Keratinocyte (primary cell): ENCODE measurements around the gene HOXA6. TPM values are rescaled to one million over a fixed set of nuclear protein-coding genes. Genes with fewer than 3 reads are reported as not detected.

Experiments used
- DNase-seq: peaks from one replicate; pipeline ENCODE4 v3.0.0-alpha.2; 2011; ENCODE audit warnings: low read depth, missing footprints, low spot score
- FAIRE-seq: peaks from 2 replicates; lab custom pipeline; 2011; peaks lifted over from hg19 to GRCh38; lab: Jason Lieb, UNC
- H2AFZ ChIP-seq: 2 replicates; pipeline ENCODE4 v1.6.0; 2012; ENCODE audit warnings: low read length, control low read depth, inconsistent platforms; ENCODE audit not compliant: control insufficient read depth
- H3K27ac ChIP-seq: 2 replicates; pipeline ENCODE4 v1.5.1; 2011; ENCODE audit warnings: low read length; ENCODE audit not compliant: control insufficient read depth, insufficient read depth
- H3K27me3 ChIP-seq: 3 replicates; pipeline ENCODE4 v1.6.0; 2011; ENCODE audit warnings: low read length; ENCODE audit not compliant: control insufficient read depth, insufficient read depth; ENCODE audit errors: extremely low read depth
- H3K36me3 ChIP-seq, 2 experiments: 2 replicates in 1 of 2; 3 replicates in 1 of 2; pipeline ENCODE4 v1.5.1; 2011; ENCODE audit warnings: low read length in 2 of 2, mild to moderate bottlenecking in 1 of 2; ENCODE audit not compliant: control insufficient read depth in 2 of 2, insufficient read depth in 2 of 2; ENCODE audit errors: extremely low read depth in 1 of 2
- H3K4me1 ChIP-seq: 3 replicates; pipeline ENCODE4 v1.5.1; 2011; ENCODE audit warnings: low read length; ENCODE audit not compliant: control insufficient read depth, insufficient read depth; ENCODE audit errors: extremely low read depth
- H3K4me2 ChIP-seq: 3 replicates; pipeline ENCODE4 v1.6.0; 2011; ENCODE audit warnings: low read depth, low read length; ENCODE audit not compliant: control insufficient read depth, insufficient read depth; ENCODE audit errors: extremely low read depth
- H3K4me3 ChIP-seq, 3 experiments: fragments of 200-600 bp in 1 of 3; sonication (generic) in 1 of 3; 2 replicates in 2 of 3; 3 replicates in 1 of 3; pipeline ENCODE4 v1.5.1; 2011 to 2016; ENCODE audit warnings: low read length in 3 of 3, mild to moderate bottlenecking in 3 of 3, control low read depth in 2 of 3, inconsistent platforms in 1 of 3, low read depth in 1 of 3, mixed read lengths in 1 of 3, mixed run types in 1 of 3, moderate library complexity in 1 of 3; ENCODE audit not compliant: control insufficient read depth in 2 of 3, insufficient read depth in 2 of 3; ENCODE audit errors: extremely low read depth in 1 of 3
- H3K79me2 ChIP-seq: 2 replicates; pipeline ENCODE4 v1.6.0; 2012; ENCODE audit warnings: low read length; ENCODE audit not compliant: control insufficient read depth, insufficient read depth
- H3K9ac ChIP-seq: 3 replicates; pipeline ENCODE4 v1.6.0; 2011; ENCODE audit warnings: low read length; ENCODE audit not compliant: control insufficient read depth, insufficient read depth; ENCODE audit errors: extremely low read depth
- H3K9me1 ChIP-seq: 3 replicates; pipeline ENCODE4 v1.6.0; 2011; ENCODE audit warnings: low read length; ENCODE audit not compliant: control insufficient read depth, insufficient read depth; ENCODE audit errors: extremely low read depth
- H3K9me3 ChIP-seq: 2 replicates; pipeline ENCODE4 v1.5.1; 2012; ENCODE audit warnings: low read depth, low read length; ENCODE audit not compliant: control insufficient read depth
- H4K20me1 ChIP-seq: 3 replicates; pipeline ENCODE4 v1.6.0; 2011; ENCODE audit warnings: low read length; ENCODE audit not compliant: control insufficient read depth, insufficient read depth; ENCODE audit errors: extremely low read depth
- EZH2 ChIP-seq: IDR thresholded peaks from one replicate; pipeline ENCODE4 v1.6.1; 2012; ENCODE audit warnings: inconsistent platforms, mild to moderate bottlenecking, low read length, moderate library complexity
- dilution Hi-C: fragments of 300-500 bp; cut with MboI; formaldehyde crosslinking; loops from one replicate; pipeline ENCODE4 v1.7.0; 2020; ENCODE audit warnings: low sequenced_read_pairs; ENCODE audit not compliant: extremely low pct_ligation_motif_present
- polyA plus RNA-seq, 5 experiments: library from polyadenylated mRNA; depleted of rRNA in 3 of 5; stranded (reverse) in 3 of 5; stranded (forward) in 1 of 5; unstranded in 1 of 5; fragments of >200 nt; gene quantifications; 1 replicate in 1 of 5; 2 replicates in 3 of 5; 3 replicates in 1 of 5; pipeline versions ENCODE4 v1.2.1 to v1.2.3, GENCODE V29; 2011 to 2012; ENCODE audit warnings: missing spikeins in 2 of 5, low read depth in 1 of 5, low replicate concordance in 1 of 5
- TF ChIP-seq, protein P1 (sequence below), 3 experiments: IDR thresholded peaks in 1 of 3; conservative IDR thresholded peaks in 1 of 3; optimal IDR thresholded peaks in 1 of 3; 2 replicates in 2 of 3; 3 replicates in 1 of 3; pipeline versions ENCODE3 to v1.5.1; 2011; ENCODE audit warnings: low read length in 3 of 3, mild to moderate bottlenecking in 3 of 3, moderate library complexity in 2 of 3, control low read depth in 1 of 3, inconsistent platforms in 1 of 3; ENCODE audit not compliant: insufficient read depth in 2 of 3; ENCODE audit errors: extremely low read depth in 1 of 3

Gene HOXA6
- polyA plus RNA-seq, 1 donor (not counting 4 experiments of a cell fraction or from before 2014, with no cell fraction given), result 0.54 TPM

DNA sequence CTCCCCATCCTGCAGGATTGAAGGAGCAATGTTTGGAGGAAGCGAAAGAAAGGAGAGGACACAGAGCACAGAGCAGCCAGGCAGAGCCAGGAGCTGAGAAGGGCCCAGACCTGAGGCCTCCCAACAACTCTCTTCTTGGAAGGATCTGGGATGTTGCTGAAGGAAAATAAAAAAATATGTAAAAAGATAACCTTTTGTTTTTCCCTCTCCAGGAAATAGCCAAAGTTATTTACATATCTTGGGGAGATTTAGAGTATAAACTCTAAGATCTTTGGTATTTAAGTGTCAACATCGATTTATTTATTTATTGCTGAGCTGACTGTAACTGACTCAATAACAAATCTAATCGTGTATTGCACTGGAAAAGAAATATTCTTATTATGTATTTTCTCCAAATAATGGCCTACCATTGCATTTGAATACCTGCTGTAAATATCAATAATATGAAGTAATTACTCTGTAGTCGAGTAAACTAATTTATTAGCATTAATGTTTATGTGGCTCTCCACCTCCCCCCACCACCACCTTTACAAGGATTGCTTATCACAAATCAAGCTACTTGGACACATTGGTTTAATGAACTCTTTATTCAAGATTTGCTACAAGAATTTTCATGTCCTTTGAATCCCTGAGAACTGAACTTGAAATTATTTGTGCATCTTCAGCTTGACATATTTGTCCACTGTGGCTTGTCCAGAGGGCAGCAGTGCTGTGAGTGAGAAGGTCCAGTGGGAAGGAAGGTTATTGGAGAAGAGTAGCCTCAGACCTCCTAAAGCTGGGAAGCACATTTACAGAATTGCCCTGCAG, 39.3 kb upstream of the HOXA6 start:
- Histone ChIP-seq H3K9me1 (no peaks in the 10 kb centered on the region), H3K4me1 (peaks cover 13% of the 10 kb centered on the region), H3K79me2 (no peaks in the 10 kb centered on the region), H4K20me1 (no peaks in the 10 kb centered on the region), H3K9ac (no peak overlapping the region), H3K4me2 (no peak overlapping the region), H3K27me3 (peaks cover 95% of the 10 kb centered on the region), H3K27ac (no peak overlapping the region), H3K9me3 (no peaks in the 10 kb centered on the region), H3K36me3 (no peaks in the 10 kb centered on the region), H3K4me3 (no peak overlapping the region), H2AFZ (no peak overlapping the region)
- dilution Hi-C loops, result no loop called here
- FAIRE-seq, result no peak
- TF ChIP-seq, protein P1, sequence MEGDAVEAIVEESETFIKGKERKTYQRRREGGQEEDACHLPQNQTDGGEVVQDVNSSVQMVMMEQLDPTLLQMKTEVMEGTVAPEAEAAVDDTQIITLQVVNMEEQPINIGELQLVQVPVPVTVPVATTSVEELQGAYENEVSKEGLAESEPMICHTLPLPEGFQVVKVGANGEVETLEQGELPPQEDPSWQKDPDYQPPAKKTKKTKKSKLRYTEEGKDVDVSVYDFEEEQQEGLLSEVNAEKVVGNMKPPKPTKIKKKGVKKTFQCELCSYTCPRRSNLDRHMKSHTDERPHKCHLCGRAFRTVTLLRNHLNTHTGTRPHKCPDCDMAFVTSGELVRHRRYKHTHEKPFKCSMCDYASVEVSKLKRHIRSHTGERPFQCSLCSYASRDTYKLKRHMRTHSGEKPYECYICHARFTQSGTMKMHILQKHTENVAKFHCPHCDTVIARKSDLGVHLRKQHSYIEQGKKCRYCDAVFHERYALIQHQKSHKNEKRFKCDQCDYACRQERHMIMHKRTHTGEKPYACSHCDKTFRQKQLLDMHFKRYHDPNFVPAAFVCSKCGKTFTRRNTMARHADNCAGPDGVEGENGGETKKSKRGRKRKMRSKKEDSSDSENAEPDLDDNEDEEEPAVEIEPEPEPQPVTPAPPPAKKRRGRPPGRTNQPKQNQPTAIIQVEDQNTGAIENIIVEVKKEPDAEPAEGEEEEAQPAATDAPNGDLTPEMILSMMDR (optimal IDR thresholded peaks at IDR 0.05 in 1 of 3, IDR thresholded peaks at IDR 0.05 in 1 of 3, conservative IDR thresholded peaks at IDR 0.05 in 1 of 3; ENCODE audit: extremely low read depth in 1 of 3, insufficient read depth in 2 of 3, low read length in 3 of 3), result no peak
- TF ChIP-seq EZH2, result no peak
- DNase-seq, result no peak

DNA sequence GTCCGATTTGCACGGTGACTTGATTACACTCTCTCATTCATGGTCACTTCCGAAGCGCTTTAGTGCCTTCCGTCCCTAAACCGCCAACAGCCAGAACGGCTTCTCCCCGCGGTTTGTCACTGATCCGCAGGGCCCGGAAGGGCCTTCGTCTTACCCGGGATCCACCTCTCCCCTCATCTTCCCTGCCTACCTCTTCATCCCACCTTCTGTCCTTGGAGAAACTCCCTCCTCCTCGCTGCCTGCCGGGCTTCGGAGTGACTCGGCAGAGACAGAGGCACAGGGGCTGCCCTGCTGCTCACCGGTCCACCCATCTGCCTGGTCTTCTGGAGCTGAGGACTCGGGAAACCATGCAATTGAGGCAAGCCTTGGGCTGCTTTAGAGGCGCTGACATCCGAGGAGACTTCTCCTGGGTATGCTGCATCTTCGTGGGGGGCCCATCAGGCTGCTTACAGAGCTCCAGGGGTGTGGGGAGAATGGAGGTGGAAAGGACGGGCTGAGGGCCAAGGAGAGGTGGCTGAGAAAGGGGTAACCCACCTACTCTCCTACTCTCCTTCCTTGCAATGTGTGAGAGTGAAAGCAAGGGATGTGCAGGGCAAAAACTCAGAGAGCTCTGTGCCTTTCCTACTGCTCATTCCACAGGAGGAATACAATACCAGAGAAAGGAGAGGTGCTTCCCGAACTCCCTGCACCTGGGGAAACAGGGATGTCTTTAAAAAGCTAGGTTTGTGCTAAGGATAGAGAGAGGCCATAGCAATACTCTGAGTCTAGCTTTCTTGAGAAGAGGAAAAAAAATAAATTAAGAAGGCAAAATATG, 38.5 kb upstream of the HOXA6 start:
- no peaks in the 10 kb centered on the region for H3K79me2 ChIP-seq
- no peak overlapping the region for H3K4me2 ChIP-seq

More for the DNA sequence above, 38.5 kb upstream of the HOXA6 start:
- no peak for FAIRE-seq
- H3K27ac ChIP-seq, result no peak overlapping the region
- H2AFZ ChIP-seq, result no peak overlapping the region
- no peaks in the 10 kb centered on the region for H3K36me3 ChIP-seq
- no peaks in the 10 kb centered on the region for H4K20me1 ChIP-seq
- no peak for DNase-seq
- no peaks in the 10 kb centered on the region for H3K9me1 ChIP-seq
- no peaks in the 10 kb centered on the region for H3K9me3 ChIP-seq
- dilution Hi-C loops, result no loop called here
- peaks cover 87% of the 10 kb centered on the region for H3K27me3 ChIP-seq
- TF ChIP-seq EZH2, result no peak
- TF ChIP-seq, protein P1 (optimal IDR thresholded peaks at IDR 0.05 in 1 of 3, IDR thresholded peaks at IDR 0.05 in 1 of 3, conservative IDR thresholded peaks at IDR 0.05 in 1 of 3; ENCODE audit: extremely low read depth in 1 of 3, insufficient read depth in 2 of 3, low read length in 3 of 3), result no peak
- no peak overlapping the region for H3K9ac ChIP-seq
- H3K4me1 ChIP-seq, result peaks cover 13% of the 10 kb centered on the region
- H3K4me3 ChIP-seq, result no peak overlapping the region
